Prostate gland (tissue), 2 donors: ENCODE data around the gene BCAS3.

Source experiments
- POLR2A ChIP-seq: fragments of 450-650 bp; IDR thresholded peaks from one replicate; pipeline ENCODE4 v1.6.1; 2016; ENCODE audit warnings: antibody characterized with exemption, mild to moderate bottlenecking
- TF ChIP-seq, protein P1 (sequence below), 4 experiments: fragments of 200-600 bp in 2 of 4; fragments of 450-650 bp in 2 of 4; sonication (generic) in 2 of 4; IDR thresholded peaks; 1 replicate in 3 of 4; 2 replicates in 1 of 4; pipeline ENCODE4 v1.5.1; 2016 to 2019; ENCODE audit warnings: antibody characterized with exemption in 4 of 4, mild to moderate bottlenecking in 2 of 4, moderate library complexity in 2 of 4

DNA sequence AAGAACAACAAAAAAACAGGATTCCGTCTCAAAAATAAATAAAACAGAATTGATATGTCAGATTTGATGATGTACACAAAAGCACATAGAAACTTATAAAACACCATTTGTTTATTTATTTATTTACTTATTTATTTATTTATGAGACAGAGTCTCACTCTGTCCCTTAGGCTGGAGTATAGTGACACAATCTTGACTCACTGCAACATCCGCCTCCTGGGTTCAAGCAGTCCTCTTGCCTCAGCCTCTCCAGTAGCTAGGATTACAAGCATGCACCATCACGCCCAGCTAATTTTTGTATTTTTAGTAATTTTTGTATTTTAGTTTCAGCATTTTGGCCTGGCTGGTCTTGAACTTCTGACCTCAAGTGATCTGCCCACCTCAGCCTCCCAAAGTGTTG lies 21.4 kb downstream of the BCAS3 start:
- TF ChIP-seq, protein P1, sequence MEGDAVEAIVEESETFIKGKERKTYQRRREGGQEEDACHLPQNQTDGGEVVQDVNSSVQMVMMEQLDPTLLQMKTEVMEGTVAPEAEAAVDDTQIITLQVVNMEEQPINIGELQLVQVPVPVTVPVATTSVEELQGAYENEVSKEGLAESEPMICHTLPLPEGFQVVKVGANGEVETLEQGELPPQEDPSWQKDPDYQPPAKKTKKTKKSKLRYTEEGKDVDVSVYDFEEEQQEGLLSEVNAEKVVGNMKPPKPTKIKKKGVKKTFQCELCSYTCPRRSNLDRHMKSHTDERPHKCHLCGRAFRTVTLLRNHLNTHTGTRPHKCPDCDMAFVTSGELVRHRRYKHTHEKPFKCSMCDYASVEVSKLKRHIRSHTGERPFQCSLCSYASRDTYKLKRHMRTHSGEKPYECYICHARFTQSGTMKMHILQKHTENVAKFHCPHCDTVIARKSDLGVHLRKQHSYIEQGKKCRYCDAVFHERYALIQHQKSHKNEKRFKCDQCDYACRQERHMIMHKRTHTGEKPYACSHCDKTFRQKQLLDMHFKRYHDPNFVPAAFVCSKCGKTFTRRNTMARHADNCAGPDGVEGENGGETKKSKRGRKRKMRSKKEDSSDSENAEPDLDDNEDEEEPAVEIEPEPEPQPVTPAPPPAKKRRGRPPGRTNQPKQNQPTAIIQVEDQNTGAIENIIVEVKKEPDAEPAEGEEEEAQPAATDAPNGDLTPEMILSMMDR (IDR thresholded peaks at IDR 0.05) = no peak
- TF ChIP-seq POLR2A = no peak
